ENCODE data around the gene LACTBL1. TPM values are rescaled to one million over a fixed set of nuclear protein-coding genes. Genes with fewer than 3 reads are reported as not detected.

The LACTBL1 gene
- total and polyA plus RNA-seq, 2 donors (not counting 1 experiment from before 2014, with no cell fraction given) = not detected

DNA sequence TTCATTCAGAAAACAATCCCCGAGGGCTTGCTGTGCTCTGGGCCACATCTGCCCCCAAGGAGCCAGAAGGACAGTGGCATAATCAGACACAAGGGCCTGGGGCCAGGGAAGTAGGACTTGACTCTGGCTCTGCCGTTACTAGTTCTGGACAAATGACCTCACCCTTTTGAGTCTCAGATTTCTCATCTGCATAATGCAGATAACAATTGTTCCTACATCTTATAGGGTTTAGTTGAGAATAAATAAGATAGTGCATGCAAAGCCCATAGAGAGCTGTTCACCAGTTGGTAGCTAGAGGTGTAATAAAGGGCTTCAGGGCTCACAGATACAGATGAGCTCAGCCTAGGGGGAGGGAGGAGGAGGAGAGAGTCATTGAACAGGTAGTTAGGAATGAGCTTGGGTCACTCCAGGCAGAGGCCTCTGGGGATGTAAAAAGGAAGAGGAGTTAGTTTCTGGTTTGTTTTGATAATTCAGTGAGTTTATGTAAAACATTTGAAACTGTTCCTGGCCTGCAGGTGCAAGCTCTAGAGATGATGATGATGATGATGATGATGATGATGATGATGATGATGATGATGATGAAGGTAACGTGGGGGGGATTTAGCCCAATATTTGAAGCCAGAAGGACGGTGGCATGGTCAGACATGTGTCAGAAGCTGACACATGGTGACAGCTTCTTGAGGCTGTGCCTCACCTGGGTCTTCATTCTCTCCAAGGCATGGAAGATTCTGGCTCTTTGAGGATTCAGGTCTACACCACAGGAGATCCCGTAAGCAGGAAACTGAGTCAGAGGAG, 858 bp downstream of the LACTBL1 start:
- Mint-ChIP-seq H3K27ac (no peak overlapping the region), H3K27me3 (peaks cover 59% of the 10 kb centered on the region), H3K9me3 (ENCODE audit: insufficient read depth) (no peaks in the 10 kb centered on the region), H3K4me1 (no peaks in the 10 kb centered on the region), H3K4me3 (no peak overlapping the region)
- ATAC-seq (ENCODE audit: low read depth) (no peak), DNase-seq (no peak)
- Histone ChIP-seq H3K9ac (ENCODE audit: low read length) (no peak overlapping the region), H4K20me1 (ENCODE audit: control insufficient read depth, insufficient read depth, low read length, poor library complexity, severe bottlenecking) (no peaks in the 10 kb centered on the region), H3K27me3 (replicated peaks in 1 of 4; ENCODE audit: control extremely low read depth in 1 of 4, control insufficient read depth in 3 of 4, insufficient read depth in 4 of 4, low read length in 3 of 4) (peaks cover 0 to 15% (median 10%) of the 10 kb centered on the region in 4 experiments), H2AFZ (ENCODE audit: insufficient read depth, low read depth, low read length, poor library complexity, severe bottlenecking) (no peak overlapping the region), H3K27ac (ENCODE audit: low read length in 2 of 2) (no peak overlapping the region), H3K4me2 (replicated peaks; ENCODE audit: low read depth, low read length, poor library complexity, severe bottlenecking) (no peak overlapping the region), H3K4me1 (ENCODE audit: control insufficient read depth in 2 of 2, insufficient read depth in 2 of 2, low read length in 2 of 2) (no peaks in the 10 kb centered on the region), H3K36me3 (replicated peaks in 1 of 2; ENCODE audit: control extremely low read depth in 1 of 2, control insufficient read depth in 1 of 2, extremely low read depth in 1 of 2, insufficient read depth in 2 of 2, low read length in 1 of 2) (no peaks in the 10 kb centered on the region), H3K79me2 (ENCODE audit: control insufficient read depth, insufficient read depth, low read length) (no peaks in the 10 kb centered on the region), H3K9me3 (ENCODE audit: control extremely low read depth in 1 of 3, control insufficient read depth in 2 of 3, insufficient read depth in 1 of 3, low read length in 2 of 3) (peaks cover 0 to 6% (median 0%) of the 10 kb centered on the region in 3 donors), H3K4me3 (ENCODE audit: control extremely low read depth in 1 of 5, extremely low read depth in 1 of 5, insufficient read depth in 1 of 5, low read depth in 2 of 5, low read length in 4 of 5) (no peak overlapping the region)
- WGBS (ENCODE audit: insufficient coverage) = 72% methylated on average over 4 of the region's 5 CpGs
- ChIA-PET POLR2A (no interaction called here), CTCF (interaction anchor here (1.5 to 1.8 kb wide), 2 partner anchors 7 to 213 kb away, joined by 4 to 8 read pairs; no protein-coding TSS in a partner anchor)
- no peak for TF ChIP-seq EZH2 (IDR thresholded peaks at IDR 0.05; ENCODE audit: borderline replicate concordance, insufficient read depth, low read depth, low read length, poor library complexity, severe bottlenecking)
- TF ChIP-seq, protein P1, sequence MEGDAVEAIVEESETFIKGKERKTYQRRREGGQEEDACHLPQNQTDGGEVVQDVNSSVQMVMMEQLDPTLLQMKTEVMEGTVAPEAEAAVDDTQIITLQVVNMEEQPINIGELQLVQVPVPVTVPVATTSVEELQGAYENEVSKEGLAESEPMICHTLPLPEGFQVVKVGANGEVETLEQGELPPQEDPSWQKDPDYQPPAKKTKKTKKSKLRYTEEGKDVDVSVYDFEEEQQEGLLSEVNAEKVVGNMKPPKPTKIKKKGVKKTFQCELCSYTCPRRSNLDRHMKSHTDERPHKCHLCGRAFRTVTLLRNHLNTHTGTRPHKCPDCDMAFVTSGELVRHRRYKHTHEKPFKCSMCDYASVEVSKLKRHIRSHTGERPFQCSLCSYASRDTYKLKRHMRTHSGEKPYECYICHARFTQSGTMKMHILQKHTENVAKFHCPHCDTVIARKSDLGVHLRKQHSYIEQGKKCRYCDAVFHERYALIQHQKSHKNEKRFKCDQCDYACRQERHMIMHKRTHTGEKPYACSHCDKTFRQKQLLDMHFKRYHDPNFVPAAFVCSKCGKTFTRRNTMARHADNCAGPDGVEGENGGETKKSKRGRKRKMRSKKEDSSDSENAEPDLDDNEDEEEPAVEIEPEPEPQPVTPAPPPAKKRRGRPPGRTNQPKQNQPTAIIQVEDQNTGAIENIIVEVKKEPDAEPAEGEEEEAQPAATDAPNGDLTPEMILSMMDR (IDR thresholded peaks at IDR 0.05) = no peak
- intact Hi-C loops (cut with micrococcal nuclease) = no loop called here

DNA sequence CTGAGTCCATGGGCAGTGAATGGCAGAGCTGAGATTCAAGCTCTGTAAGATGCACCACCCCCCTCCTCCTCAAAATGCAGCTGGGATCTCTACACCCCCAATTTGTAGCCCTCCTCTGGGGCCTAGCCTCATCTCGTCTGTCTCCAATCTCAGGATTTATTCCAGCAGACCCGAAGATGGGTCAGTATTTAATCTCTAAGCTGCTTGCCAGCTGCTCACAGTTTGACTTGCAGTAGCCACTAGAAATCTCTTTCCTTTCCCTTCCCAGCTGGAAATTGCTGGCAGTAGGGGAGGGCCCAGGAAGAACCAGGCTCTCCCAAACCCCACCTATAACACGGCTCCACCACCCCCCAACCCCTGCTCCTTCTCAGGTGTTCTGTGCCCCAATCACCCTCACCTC, 1.5 kb downstream of the LACTBL1 start:
- H3K4me1 Mint-ChIP-seq = no peaks in the 10 kb centered on the region
- peaks cover 0 to 15% (median 10%) of the 10 kb centered on the region in 4 experiments for H3K27me3 ChIP-seq (replicated peaks in 1 of 4; ENCODE audit: control extremely low read depth in 1 of 4, control insufficient read depth in 3 of 4, insufficient read depth in 4 of 4, low read length in 3 of 4)
- no peak for ATAC-seq (ENCODE audit: low read depth)
- H3K9me3 ChIP-seq (ENCODE audit: control extremely low read depth in 1 of 3, control insufficient read depth in 2 of 3, insufficient read depth in 1 of 3, low read length in 2 of 3) = peaks cover 0 to 12% (median 5%) of the 10 kb centered on the region in 3 donors
- H3K27ac ChIP-seq (ENCODE audit: low read length in 2 of 2) = no peak overlapping the region
- CTCF ChIA-PET = interaction anchor here (1.5 kb wide), 1 partner anchor 214 kb away, joined by 4 read pairs; no protein-coding TSS in a partner anchor
- H3K27me3 Mint-ChIP-seq = peaks cover 58% of the 10 kb centered on the region
- H3K4me1 ChIP-seq (ENCODE audit: control insufficient read depth in 2 of 2, insufficient read depth in 2 of 2, low read length in 2 of 2) = no peaks in the 10 kb centered on the region
- H3K36me3 ChIP-seq (replicated peaks in 1 of 2; ENCODE audit: control extremely low read depth in 1 of 2, control insufficient read depth in 1 of 2, extremely low read depth in 1 of 2, insufficient read depth in 2 of 2, low read length in 1 of 2) = no peaks in the 10 kb centered on the region
- peaks cover 4% of the 10 kb centered on the region for H3K9me3 Mint-ChIP-seq (ENCODE audit: insufficient read depth)
- no peak for TF ChIP-seq EZH2 (IDR thresholded peaks at IDR 0.05; ENCODE audit: borderline replicate concordance, insufficient read depth, low read depth, low read length, poor library complexity, severe bottlenecking)
- TF ChIP-seq, protein P1 (IDR thresholded peaks at IDR 0.05) = no peak
- no peak overlapping the region for H3K4me3 Mint-ChIP-seq
- 90% methylated on average over 2 of the region's 3 CpGs for WGBS (ENCODE audit: insufficient coverage)
- no peak for DNase-seq
- no peaks in the 10 kb centered on the region for H3K79me2 ChIP-seq (ENCODE audit: control insufficient read depth, insufficient read depth, low read length)
- no peak overlapping the region for H3K9ac ChIP-seq (ENCODE audit: low read length)
- POLR2A ChIA-PET = no interaction called here
- H4K20me1 ChIP-seq (ENCODE audit: control insufficient read depth, insufficient read depth, low read length, poor library complexity, severe bottlenecking) = no peaks in the 10 kb centered on the region
- intact Hi-C loops (cut with micrococcal nuclease) = no loop called here
- no peak overlapping the region for H2AFZ ChIP-seq (ENCODE audit: insufficient read depth, low read depth, low read length, poor library complexity, severe bottlenecking)
- H3K4me2 ChIP-seq (replicated peaks; ENCODE audit: low read depth, low read length, poor library complexity, severe bottlenecking) = no peak overlapping the region
- no peak overlapping the region for H3K27ac Mint-ChIP-seq
- no peak overlapping the region for H3K4me3 ChIP-seq (ENCODE audit: control extremely low read depth in 1 of 5, extremely low read depth in 1 of 5, insufficient read depth in 1 of 5, low read depth in 2 of 5, low read length in 4 of 5)
